ENCODE measurements around the gene TENM4.

The TENM4 gene

GRCh38 chr11:79059141-79059540, 381.7 kb downstream of the TENM4 start:
- DNase-seq (ENCODE audit: low read depth in 2 of 2): no peak

GRCh38 chr11:79055856-79056631, 384.8 kb downstream of the TENM4 start:
- no peak for DNase-seq (ENCODE audit: low read depth in 2 of 2)

DNA sequence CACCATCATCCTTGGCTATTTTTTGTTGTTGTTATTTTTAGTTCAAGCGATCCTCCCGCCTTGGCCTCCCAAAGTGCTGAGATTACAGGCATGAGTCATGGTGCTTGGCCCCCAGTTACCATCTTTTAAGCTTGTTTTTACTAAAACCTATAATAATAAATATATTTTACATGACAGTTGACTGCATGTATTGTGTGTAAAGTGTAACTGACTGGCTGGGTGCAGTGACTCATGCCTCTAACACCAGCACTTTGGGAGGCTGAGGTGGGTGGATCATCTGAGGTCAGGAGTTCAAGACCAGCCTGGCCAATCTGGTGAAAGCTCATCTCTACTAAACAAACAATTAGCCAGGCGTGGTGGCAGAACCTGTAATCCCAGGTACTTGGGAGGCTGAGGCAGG, 386.2 kb downstream of the TENM4 start:
- DNase-seq (ENCODE audit: low read depth in 2 of 2): no peak

DNA sequence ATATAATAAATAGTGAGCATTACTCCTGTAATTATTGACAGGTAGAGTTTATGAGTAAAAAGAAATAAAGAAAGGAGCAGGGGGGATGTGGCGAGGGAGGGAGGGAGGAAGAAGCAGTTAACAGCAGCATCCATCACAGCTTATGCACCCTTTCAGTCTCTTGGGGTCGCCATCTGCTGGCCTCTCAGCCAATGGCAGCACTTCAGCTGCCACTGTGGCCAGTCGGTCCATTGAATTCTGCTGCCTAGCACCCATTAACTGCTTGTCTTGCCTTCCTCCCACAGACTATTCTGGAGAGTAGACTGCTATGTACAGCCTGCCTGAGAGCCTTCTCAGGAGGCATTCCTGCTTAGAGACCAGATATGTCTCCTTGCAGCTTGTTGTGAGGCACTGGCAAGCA, 388.3 kb downstream of the TENM4 start:
- DNase-seq (ENCODE audit: low read depth in 2 of 2): no peak

GRCh38 chr11:79050786-79051185, 390.0 kb downstream of the TENM4 start:
- DNase-seq (ENCODE audit: low read depth in 2 of 2): no peak

DNA sequence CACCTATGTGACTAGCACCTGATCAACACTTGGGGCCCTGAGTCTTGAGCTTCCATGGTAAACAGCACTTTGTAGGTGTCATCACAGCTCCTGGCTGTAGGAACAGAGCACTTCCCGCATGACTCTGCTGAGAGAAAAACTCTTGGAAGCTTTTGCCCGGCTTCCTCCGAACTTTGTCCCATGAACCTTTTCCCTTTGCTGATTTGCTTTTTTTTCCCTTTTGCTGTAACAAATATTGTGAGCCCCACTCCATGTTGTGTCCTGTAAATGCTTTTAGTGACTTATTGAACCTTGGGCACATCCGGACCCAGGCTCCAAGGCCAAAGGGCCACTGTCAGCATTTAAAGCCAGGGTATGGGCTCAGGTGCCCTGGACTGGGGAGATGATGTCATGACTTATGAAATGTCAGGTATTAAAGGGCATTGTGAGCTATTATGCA, 391.1 kb downstream of the TENM4 start:
- no peak for DNase-seq (ENCODE audit: low read depth in 2 of 2)

- DNase-seq (ENCODE audit: low read depth in 2 of 2): no peak
Measured at GRCh38 chr11:79047980-79048379, 392.9 kb downstream of the TENM4 start.

DNA sequence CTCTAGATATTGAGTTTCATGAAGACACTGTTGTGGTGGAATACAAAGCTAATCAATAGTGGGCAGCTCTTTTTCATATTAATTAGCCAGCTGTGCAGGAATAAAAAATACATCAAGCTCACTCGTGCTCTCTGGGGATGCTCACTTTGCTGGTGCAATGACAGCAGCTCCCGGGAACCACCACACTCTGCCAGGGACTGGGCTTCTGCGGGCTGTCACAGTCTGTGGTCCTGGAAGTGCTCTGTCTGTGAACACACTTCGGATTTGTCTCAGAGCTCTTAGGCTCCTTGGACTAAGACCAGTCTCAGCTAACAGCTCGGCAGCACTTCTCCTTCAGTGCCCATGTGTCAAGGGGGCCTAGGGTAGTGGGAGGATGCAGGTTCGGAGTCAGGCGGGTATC, 393.5 kb downstream of the TENM4 start:
- no peak for DNase-seq (ENCODE audit: low read depth in 2 of 2)

DNA sequence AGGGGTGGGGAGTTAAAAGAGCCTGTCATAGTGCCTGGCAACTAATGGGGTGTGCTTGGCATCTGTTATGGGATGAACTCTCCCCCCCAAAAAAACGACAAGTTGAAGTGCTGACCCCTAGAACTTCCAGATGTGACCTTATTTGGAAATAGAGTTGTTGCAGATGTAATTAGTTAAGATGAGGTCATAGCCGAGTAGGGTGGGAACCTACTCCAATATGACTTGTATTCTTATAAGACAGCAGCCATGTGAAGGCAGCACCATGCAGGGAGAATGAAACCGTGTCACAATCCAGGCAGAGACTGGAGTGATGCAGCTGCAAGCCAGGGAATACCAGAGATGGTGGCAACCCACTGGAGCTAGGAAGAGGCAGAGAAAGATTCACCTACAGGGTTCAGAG, 394.5 kb downstream of the TENM4 start:
- DNase-seq (ENCODE audit: low read depth in 2 of 2): no peak

- no peak for DNase-seq (ENCODE audit: low read depth in 2 of 2)
Measured at GRCh38 chr11:79045800-79046304, 395.0 kb downstream of the TENM4 start.

- no peak for DNase-seq (ENCODE audit: low read depth in 2 of 2)
Measured at GRCh38 chr11:79045018-79045799, 395.6 kb downstream of the TENM4 start.

GRCh38 chr11:79044201-79044600, 396.6 kb downstream of the TENM4 start:
- no peak for DNase-seq (ENCODE audit: low read depth in 2 of 2)

DNA sequence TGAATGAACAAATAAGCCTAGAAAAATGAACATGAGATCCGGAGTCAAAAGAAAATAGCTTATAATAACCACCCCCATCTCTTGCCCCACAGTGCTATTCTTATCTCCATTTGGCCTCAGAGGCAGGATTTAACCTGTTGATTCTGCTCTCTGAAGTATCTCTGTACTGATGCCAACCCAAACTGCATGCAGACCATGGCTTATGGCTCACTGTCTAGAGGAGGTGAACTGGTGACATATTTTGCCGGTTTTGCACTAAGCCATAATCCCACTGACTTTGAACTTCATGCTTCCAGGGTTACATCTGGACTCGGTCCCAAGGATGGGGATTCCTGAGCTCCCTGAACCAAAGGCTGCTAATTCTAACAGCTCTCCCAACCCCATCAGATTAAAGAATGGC, 397.1 kb downstream of the TENM4 start:
- no peak for DNase-seq (ENCODE audit: low read depth in 2 of 2)

DNA sequence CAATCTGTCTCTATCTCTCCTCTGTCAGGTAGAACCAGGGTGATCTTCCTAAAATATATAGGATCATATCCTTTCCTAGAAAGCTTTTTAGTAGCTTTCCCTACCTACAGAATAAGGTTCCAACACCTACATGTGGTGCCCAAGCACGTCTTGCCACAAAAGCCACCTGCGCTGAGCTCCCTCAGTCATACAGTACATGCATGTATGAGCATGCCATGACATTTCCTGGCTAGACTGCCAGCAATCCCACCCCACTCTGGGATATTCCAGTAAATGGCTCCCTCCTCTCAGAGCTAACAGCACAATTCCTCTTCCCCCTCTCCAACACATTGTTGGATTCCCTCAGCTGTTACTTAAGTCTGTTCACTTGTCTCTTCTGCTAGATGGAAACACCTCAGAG, 398.0 kb downstream of the TENM4 start:
- DNase-seq (ENCODE audit: low read depth in 2 of 2): no peak

DNA sequence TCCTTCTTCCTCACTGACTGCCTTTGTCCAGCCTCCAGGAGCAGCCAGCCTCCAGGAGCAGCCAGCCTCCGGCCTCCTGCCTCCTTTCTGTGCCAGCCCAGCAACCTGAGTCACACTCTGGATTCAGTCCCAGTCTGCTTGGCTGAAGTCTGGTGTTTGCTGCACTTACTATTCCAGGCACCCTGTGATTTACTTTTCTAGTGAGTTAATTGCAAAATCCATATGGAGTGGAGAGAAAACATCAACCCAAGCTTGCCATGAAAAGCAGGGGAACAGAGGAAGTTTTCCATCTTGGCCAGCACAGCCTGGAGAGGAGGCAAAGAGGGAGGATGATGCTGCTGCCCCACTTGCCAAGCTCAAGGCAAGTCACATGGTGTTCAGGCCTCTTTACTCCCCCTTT, 400.5 kb downstream of the TENM4 start:
- no peak for DNase-seq (ENCODE audit: low read depth in 2 of 2)

DNA sequence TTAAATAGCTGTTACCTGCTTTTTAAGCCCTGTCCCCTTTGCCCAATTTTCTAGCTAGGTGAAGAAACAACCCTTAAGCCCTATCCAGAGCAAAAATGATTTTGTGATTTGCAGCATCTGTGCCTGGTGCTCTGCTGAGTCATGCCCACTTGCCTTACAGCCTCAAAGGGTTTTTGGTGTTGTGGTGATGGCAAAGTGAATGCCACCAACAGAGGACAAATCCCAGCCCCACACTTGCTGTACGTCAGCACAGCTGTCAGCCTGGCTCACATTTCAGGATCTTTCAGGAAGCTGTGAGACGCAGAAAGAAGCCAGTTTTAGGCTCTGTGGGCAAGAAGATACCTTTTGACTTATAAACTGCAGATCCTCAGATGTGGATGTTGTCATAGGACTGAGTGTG, 401.7 kb downstream of the TENM4 start:
- no peak for DNase-seq (ENCODE audit: low read depth in 2 of 2)

DNA sequence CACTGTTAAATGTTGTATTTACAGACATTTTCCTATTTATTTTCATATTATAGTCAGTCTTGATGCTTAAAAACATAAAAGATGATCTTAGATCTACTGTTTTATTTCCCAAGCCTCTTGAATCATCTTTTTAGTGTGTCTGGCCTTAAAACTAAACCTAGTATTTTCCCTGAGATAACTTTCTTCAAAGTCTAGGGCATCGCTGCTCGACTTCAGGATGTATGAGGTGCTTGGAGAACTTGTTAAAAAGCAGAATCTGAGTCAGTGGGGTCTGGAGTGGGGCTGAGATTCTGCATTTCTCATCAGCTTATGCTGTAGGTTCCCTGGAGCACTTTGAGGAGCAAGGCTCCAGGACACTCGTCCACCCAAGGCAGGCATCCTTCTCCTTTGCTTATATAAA, 404.9 kb downstream of the TENM4 start:
- DNase-seq (ENCODE audit: low read depth in 2 of 2): no peak

DNA sequence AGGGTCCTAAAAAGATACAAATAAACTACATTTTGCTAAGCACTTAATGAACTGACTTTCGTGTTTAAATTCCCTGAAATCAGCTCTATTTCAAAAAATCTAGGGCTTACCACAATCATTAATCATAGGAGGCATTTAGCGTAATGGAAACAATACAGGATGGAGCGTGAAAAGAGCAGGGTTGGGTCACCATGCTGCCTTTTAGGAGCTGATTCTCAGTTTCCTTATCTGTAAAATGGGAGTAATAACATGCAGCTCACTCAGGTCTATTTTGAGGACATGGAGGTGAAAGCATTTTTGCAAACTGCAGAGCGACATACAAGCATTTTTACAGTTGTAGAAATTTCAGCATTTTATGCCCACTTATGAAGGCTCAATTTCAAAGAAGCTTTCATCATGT, 407.0 kb downstream of the TENM4 start:
- no peak for DNase-seq (ENCODE audit: low read depth in 2 of 2)

GRCh38 chr11:79030448-79030847, 410.4 kb downstream of the TENM4 start:
- no peak for DNase-seq (ENCODE audit: low read depth in 2 of 2)

GRCh38 chr11:79028225-79028624, 412.6 kb downstream of the TENM4 start:
- no peak for DNase-seq (ENCODE audit: low read depth in 2 of 2)

GRCh38 chr11:79026803-79027445, 413.9 kb downstream of the TENM4 start:
- DNase-seq (ENCODE audit: low read depth in 2 of 2): no peak

- DNase-seq (ENCODE audit: low read depth in 2 of 2): no peak
Measured at GRCh38 chr11:79025622-79026021, 415.2 kb downstream of the TENM4 start.

DNA sequence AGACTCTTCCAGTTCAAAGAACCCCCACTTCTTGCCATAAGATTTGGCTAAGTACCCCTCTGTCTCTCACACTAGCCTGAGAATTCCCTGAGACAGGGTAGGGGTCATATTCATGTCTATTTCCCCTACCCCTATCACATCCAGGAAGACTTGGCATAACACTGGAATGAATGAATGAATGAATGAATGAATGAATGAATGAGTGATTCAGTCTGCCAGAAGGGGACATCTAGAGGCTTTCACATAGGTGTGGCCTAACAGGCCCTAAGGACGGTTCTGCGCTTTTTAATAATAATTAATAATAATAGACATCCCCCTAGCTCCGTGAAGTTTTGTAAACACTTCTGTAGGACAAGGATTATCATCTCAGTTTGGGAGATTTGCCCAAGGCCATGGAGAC, 415.7 kb downstream of the TENM4 start:
- no peak for DNase-seq (ENCODE audit: low read depth in 2 of 2)

Data from stimulated activated CD4-positive, alpha-beta T cell treated with anti-CD3 and anti-CD28 coated beads, Interleukin-12 subunit alpha, Interleukin-12 subunit beta, amount 100 ng/mL, for 24 hours (primary cell).